Measurements from ENCODE around the gene CFAP54.

DNA sequence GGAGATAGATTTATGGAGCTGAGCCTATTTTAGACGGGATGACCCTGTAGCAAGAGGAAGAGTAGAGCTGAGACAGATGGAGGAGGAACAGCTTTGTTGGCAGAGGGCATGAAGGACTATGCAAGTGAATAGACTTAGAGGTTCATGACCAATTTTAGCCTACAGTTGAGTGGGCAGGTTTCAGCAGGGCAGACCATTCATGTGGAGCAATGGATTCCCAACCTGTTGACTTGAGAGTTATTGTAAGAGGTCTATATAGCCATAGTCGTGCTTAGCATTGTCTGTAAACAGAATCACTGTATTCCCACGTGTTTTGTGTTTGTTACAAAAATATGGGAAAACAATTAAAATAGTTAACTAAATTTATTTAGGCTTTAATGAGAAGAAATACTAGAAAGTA lies 116.8 kb downstream of the CFAP54 start:
- TF ChIP-seq, protein P1, sequence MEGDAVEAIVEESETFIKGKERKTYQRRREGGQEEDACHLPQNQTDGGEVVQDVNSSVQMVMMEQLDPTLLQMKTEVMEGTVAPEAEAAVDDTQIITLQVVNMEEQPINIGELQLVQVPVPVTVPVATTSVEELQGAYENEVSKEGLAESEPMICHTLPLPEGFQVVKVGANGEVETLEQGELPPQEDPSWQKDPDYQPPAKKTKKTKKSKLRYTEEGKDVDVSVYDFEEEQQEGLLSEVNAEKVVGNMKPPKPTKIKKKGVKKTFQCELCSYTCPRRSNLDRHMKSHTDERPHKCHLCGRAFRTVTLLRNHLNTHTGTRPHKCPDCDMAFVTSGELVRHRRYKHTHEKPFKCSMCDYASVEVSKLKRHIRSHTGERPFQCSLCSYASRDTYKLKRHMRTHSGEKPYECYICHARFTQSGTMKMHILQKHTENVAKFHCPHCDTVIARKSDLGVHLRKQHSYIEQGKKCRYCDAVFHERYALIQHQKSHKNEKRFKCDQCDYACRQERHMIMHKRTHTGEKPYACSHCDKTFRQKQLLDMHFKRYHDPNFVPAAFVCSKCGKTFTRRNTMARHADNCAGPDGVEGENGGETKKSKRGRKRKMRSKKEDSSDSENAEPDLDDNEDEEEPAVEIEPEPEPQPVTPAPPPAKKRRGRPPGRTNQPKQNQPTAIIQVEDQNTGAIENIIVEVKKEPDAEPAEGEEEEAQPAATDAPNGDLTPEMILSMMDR (IDR thresholded peaks at IDR 0.05; ENCODE audit: low read depth, low read length, poor library complexity, severe bottlenecking) = no peak
- no peak for TF ChIP-seq EZH2phosphoT487 (IDR thresholded peaks at IDR 0.05; ENCODE audit: borderline replicate concordance, low read length)
